WTC11 (cell line): ENCODE measurements around the gene CD4. TPM values are rescaled to one million over a fixed set of nuclear protein-coding genes. Genes with fewer than 3 reads are reported as not detected.

Source experiments
- ATAC-seq: fragments of 200-7000 bp; cut with Tn5 transposase; 2 replicates; pipeline ENCODE4 v1.10.0; 2021; ENCODE audit warnings: mild to moderate bottlenecking, moderate library complexity
- CTCF ChIA-PET: fragments of 300-600 bp; sonication (Branson Sonifier 250); formaldehyde crosslinking; loops from one replicate; lab custom pipeline; 2021; ENCODE audit warnings: antibody characterized with exemption; lab: Charles Lee
- POLR2A ChIA-PET: fragments of 350-600 bp; sonication (Branson Sonifier 250); formaldehyde crosslinking; loops from one replicate; lab custom pipeline; 2021; ENCODE audit warnings: antibody characterized with exemption; lab: Charles Lee
- DNase-seq: peaks from one replicate; pipeline ENCODE4 v3.0.0; 2021; ENCODE audit warnings: low spot score
- H3K27ac Mint-ChIP-seq: 2 replicates; pipeline ENCODE4 v1.8.0; 2021; ENCODE audit warnings: mixed read lengths
- H3K27me3 Mint-ChIP-seq: 2 replicates; pipeline ENCODE4 v1.8.0; 2021; ENCODE audit warnings: low read depth, mild to moderate bottlenecking, moderate library complexity, mixed read lengths
- H3K36me3 Mint-ChIP-seq: 2 replicates; pipeline ENCODE4 v1.8.0; 2021; ENCODE audit warnings: mixed read lengths
- H3K4me1 Mint-ChIP-seq: 2 replicates; pipeline ENCODE4 v1.8.0; 2022; ENCODE audit warnings: mixed read lengths
- H3K4me3 Mint-ChIP-seq: 2 replicates; pipeline ENCODE4 v1.8.0; 2021; ENCODE audit warnings: mild to moderate bottlenecking, moderate library complexity, mixed read lengths
- H3K9me3 Mint-ChIP-seq: 2 replicates; pipeline ENCODE4 v1.8.0; 2021; ENCODE audit warnings: mixed read lengths
- CREB1 ChIP-seq: sonication (generic); formaldehyde crosslinking; IDR thresholded peaks from 2 replicates; pipeline ENCODE4 v1.8.0; 2023; ENCODE audit warnings: mild to moderate bottlenecking, missing genetic modification reagents
- GRHL2 ChIP-seq: fragments of 250-450 bp; sonication (Bioruptor Pico); IDR thresholded peaks from 2 replicates; pipeline ENCODE4 v1.8.0; 2022; ENCODE audit warnings: mild to moderate bottlenecking, moderate library complexity; ENCODE audit not compliant: insufficient replicate concordance, severe bottlenecking
- JUN ChIP-seq: sonication (generic); formaldehyde crosslinking; IDR thresholded peaks from 2 replicates; pipeline ENCODE4 v1.8.0; 2023; ENCODE audit warnings: mild to moderate bottlenecking, missing genetic modification reagents
- KAT7 ChIP-seq: sonication (generic); formaldehyde crosslinking; IDR thresholded peaks from 2 replicates; pipeline ENCODE4 v1.8.1; 2023; ENCODE audit warnings: missing genetic modification reagents, mild to moderate bottlenecking, borderline replicate concordance
- MYBL2 ChIP-seq: sonication (generic); formaldehyde crosslinking; IDR thresholded peaks from 2 replicates; pipeline ENCODE4 v1.8.1; 2023; ENCODE audit warnings: mild to moderate bottlenecking, moderate library complexity, missing genetic modification reagents
- NFATC4 ChIP-seq: fragments of 250-450 bp; sonication (Bioruptor Pico); IDR thresholded peaks from 2 replicates; pipeline ENCODE4 v1.9.0; 2021; ENCODE audit warnings: mild to moderate bottlenecking
- total RNA-seq: library from RNA; stranded (reverse); gene quantifications from 3 replicates; pipeline ENCODE4 v1.2.3, GENCODE V29; 2021
- TF ChIP-seq, protein P1 (sequence below): sonication (generic); formaldehyde crosslinking; IDR thresholded peaks from 2 replicates; pipeline ENCODE4 v1.8.0; 2022; ENCODE audit warnings: mild to moderate bottlenecking, missing genetic modification reagents
- TF ChIP-seq, protein P2 (sequence below): sonication (generic); formaldehyde crosslinking; IDR thresholded peaks from 2 replicates; pipeline ENCODE4 v1.8.0; 2022; ENCODE audit warnings: missing genetic modification reagents
- TF ChIP-seq, protein P3 (sequence below): sonication (generic); formaldehyde crosslinking; IDR thresholded peaks from 2 replicates; pipeline ENCODE4 v1.8.1; 2023; ENCODE audit warnings: mild to moderate bottlenecking, missing genetic modification reagents
- TF ChIP-seq, protein P4 (sequence below): sonication (generic); formaldehyde crosslinking; IDR thresholded peaks from 2 replicates; pipeline ENCODE4 v1.8.1; 2023; ENCODE audit warnings: mild to moderate bottlenecking, missing genetic modification reagents, moderate library complexity
- TF ChIP-seq, protein P5 (sequence below): fragments of 250-450 bp; sonication (Bioruptor Pico); IDR thresholded peaks from 2 replicates; pipeline ENCODE4 v1.9.0; 2021; ENCODE audit warnings: mild to moderate bottlenecking
- TF ChIP-seq, protein P6 (sequence below): fragments of 250-450 bp; sonication (Bioruptor Pico); IDR thresholded peaks from 2 replicates; pipeline ENCODE4 v2.1.2; 2022; ENCODE audit warnings: mild to moderate bottlenecking, moderate library complexity

Gene CD4
- total RNA-seq, 1 experiment from 2014 or later, result 2.5 TPM

DNA sequence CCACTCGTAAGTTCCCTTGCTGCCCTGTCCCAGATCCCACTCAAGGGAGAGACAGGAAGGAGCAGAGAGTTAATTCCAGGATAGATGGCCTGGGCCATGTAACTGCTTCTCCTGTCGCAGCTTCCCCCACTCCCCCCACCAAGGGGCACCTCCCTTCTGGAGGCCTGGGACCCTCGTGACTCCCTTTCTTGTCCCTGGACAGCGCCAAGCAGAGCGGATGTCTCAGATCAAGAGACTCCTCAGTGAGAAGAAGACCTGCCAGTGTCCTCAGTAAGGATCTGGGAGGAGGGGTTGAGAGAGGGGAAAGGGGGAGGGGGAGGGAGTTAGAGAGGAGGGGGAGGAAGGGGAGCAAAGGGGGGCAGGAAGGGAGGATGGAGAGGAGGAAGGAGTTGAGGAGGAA lies 29.3 kb downstream of the CD4 start:
- H3K4me3 Mint-ChIP-seq, result peak overlapping the region; percentile 56
- DNase-seq (no peak), ATAC-seq (no peak)
- H3K27me3 Mint-ChIP-seq, result peaks cover 63% of the 10 kb centered on the region
- CTCF ChIA-PET, result interaction anchor here (0.6 to 2.4 kb wide), 3 partner anchors 65 to 1325 kb away, joined by 3 to 8 read pairs (median 3); partner anchors contain the start of gene COPS7A
- H3K4me1 Mint-ChIP-seq, result peaks cover 51% of the 10 kb centered on the region
- no peaks in the 10 kb centered on the region for H3K36me3 Mint-ChIP-seq
- no peaks in the 10 kb centered on the region for H3K9me3 Mint-ChIP-seq
- H3K27ac Mint-ChIP-seq, result no peak overlapping the region; the same call in 1 of the 2 replicates
- POLR2A ChIA-PET, result interaction anchor here (1.1 to 1.5 kb wide), 2 partner anchors 49 to 66 kb away, joined by 3 to 5 read pairs; partner anchors contain the start of gene MLF2
- TF ChIP-seq GRHL2 (no peak), CREB1 (CRISPR knock-in tag) (no peak), JUN (CRISPR knock-in tag) (no peak), MYBL2 (no peak), NFATC4 (CRISPR knock-in tag) (no peak), KAT7 (CRISPR knock-in tag) (no peak)
- TF ChIP-seq, protein P1, sequence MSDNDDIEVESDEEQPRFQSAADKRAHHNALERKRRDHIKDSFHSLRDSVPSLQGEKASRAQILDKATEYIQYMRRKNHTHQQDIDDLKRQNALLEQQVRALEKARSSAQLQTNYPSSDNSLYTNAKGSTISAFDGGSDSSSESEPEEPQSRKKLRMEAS (CRISPR knock-in tag), result no peak
- TF ChIP-seq, protein P2, sequence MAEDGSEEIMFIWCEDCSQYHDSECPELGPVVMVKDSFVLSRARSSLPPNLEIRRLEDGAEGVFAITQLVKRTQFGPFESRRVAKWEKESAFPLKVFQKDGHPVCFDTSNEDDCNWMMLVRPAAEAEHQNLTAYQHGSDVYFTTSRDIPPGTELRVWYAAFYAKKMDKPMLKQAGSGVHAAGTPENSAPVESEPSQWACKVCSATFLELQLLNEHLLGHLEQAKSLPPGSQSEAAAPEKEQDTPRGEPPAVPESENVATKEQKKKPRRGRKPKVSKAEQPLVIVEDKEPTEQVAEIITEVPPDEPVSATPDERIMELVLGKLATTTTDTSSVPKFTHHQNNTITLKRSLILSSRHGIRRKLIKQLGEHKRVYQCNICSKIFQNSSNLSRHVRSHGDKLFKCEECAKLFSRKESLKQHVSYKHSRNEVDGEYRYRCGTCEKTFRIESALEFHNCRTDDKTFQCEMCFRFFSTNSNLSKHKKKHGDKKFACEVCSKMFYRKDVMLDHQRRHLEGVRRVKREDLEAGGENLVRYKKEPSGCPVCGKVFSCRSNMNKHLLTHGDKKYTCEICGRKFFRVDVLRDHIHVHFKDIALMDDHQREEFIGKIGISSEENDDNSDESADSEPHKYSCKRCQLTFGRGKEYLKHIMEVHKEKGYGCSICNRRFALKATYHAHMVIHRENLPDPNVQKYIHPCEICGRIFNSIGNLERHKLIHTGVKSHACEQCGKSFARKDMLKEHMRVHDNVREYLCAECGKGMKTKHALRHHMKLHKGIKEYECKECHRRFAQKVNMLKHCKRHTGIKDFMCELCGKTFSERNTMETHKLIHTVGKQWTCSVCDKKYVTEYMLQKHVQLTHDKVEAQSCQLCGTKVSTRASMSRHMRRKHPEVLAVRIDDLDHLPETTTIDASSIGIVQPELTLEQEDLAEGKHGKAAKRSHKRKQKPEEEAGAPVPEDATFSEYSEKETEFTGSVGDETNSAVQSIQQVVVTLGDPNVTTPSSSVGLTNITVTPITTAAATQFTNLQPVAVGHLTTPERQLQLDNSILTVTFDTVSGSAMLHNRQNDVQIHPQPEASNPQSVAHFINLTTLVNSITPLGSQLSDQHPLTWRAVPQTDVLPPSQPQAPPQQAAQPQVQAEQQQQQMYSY (CRISPR knock-in tag), result no peak
- TF ChIP-seq, protein P3, sequence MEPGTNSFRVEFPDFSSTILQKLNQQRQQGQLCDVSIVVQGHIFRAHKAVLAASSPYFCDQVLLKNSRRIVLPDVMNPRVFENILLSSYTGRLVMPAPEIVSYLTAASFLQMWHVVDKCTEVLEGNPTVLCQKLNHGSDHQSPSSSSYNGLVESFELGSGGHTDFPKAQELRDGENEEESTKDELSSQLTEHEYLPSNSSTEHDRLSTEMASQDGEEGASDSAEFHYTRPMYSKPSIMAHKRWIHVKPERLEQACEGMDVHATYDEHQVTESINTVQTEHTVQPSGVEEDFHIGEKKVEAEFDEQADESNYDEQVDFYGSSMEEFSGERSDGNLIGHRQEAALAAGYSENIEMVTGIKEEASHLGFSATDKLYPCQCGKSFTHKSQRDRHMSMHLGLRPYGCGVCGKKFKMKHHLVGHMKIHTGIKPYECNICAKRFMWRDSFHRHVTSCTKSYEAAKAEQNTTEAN (CRISPR knock-in tag), result no peak
- TF ChIP-seq, protein P4, sequence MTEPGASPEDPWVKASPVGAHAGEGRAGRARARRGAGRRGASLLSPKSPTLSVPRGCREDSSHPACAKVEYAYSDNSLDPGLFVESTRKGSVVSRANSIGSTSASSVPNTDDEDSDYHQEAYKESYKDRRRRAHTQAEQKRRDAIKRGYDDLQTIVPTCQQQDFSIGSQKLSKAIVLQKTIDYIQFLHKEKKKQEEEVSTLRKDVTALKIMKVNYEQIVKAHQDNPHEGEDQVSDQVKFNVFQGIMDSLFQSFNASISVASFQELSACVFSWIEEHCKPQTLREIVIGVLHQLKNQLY (CRISPR knock-in tag), result no peak
- TF ChIP-seq, protein P5, sequence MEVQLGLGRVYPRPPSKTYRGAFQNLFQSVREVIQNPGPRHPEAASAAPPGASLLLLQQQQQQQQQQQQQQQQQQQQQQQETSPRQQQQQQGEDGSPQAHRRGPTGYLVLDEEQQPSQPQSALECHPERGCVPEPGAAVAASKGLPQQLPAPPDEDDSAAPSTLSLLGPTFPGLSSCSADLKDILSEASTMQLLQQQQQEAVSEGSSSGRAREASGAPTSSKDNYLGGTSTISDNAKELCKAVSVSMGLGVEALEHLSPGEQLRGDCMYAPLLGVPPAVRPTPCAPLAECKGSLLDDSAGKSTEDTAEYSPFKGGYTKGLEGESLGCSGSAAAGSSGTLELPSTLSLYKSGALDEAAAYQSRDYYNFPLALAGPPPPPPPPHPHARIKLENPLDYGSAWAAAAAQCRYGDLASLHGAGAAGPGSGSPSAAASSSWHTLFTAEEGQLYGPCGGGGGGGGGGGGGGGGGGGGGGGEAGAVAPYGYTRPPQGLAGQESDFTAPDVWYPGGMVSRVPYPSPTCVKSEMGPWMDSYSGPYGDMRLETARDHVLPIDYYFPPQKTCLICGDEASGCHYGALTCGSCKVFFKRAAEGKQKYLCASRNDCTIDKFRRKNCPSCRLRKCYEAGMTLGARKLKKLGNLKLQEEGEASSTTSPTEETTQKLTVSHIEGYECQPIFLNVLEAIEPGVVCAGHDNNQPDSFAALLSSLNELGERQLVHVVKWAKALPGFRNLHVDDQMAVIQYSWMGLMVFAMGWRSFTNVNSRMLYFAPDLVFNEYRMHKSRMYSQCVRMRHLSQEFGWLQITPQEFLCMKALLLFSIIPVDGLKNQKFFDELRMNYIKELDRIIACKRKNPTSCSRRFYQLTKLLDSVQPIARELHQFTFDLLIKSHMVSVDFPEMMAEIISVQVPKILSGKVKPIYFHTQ (CRISPR knock-in tag), result no peak
- TF ChIP-seq, protein P6, sequence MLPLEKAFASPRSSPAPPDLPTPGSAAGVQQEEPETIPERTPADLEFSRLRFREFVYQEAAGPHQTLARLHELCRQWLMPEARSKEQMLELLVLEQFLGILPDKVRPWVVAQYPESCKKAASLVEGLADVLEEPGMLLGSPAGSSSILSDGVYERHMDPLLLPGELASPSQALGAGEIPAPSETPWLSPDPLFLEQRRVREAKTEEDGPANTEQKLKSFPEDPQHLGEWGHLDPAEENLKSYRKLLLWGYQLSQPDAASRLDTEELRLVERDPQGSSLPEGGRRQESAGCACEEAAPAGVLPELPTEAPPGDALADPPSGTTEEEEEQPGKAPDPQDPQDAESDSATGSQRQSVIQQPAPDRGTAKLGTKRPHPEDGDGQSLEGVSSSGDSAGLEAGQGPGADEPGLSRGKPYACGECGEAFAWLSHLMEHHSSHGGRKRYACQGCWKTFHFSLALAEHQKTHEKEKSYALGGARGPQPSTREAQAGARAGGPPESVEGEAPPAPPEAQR (CRISPR knock-in tag), result no peak
